Fibroblast of skin of right biceps (primary cell): Measurements from ENCODE around the gene EMID1.
"Not testable (repeated sequence)": the region's sequence is repeated elsewhere in the genome, so short reads cannot be mapped to it uniquely, and the experiment has no call there.

Source experiments
- DNase-seq: peaks from one replicate; pipeline ENCODE4 v3.0.0-alpha.2; 2013

Gene EMID1

GRCh38 chr22:29231971-29232959, 26.6 kb downstream of the EMID1 start:
- DNase-seq, result no peak

- DNase-seq, result no peak
Measured at GRCh38 chr22:29233277-29233877, 27.7 kb downstream of the EMID1 start.

GRCh38 chr22:29240481-29240880, 34.8 kb downstream of the EMID1 start:
- DNase-seq, result not testable (repeated sequence)

GRCh38 chr22:29243874-29244446, 38.3 kb downstream of the EMID1 start:
- no peak for DNase-seq

GRCh38 chr22:29244785-29245625, 39.3 kb downstream of the EMID1 start:
- DNase-seq, result no peak

- DNase-seq, result peak; percentile 50
Measured at GRCh38 chr22:29245626-29246385, 40.1 kb downstream of the EMID1 start.

- not testable (repeated sequence) for DNase-seq
Measured at GRCh38 chr22:29247891-29248290, 42.2 kb downstream of the EMID1 start.

GRCh38 chr22:29251265-29251664, 45.6 kb downstream of the EMID1 start:
- DNase-seq, result no peak

- DNase-seq, result no peak
Measured at GRCh38 chr22:29251981-29252911, 46.5 kb downstream of the EMID1 start.

- no peak for DNase-seq
Measured at GRCh38 chr22:29253561-29254285, 48.0 kb downstream of the EMID1 start.

- no peak for DNase-seq
Measured at GRCh38 chr22:29254286-29254660, 48.6 kb downstream of the EMID1 start.

- DNase-seq, result no peak
Measured at GRCh38 chr22:29255064-29255621, 49.4 kb downstream of the EMID1 start.

GRCh38 chr22:29256606-29257325, 51.1 kb downstream of the EMID1 start:
- no peak for DNase-seq

GRCh38 chr22:29257751-29258181, 52.1 kb downstream of the EMID1 start:
- no peak for DNase-seq

- DNase-seq, result no peak
Measured at GRCh38 chr22:29258407-29259252, 52.9 kb downstream of the EMID1 start.

- DNase-seq, result no peak
Measured at GRCh38 chr22:29259253-29259899, 53.7 kb downstream of the EMID1 start.

GRCh38 chr22:29260031-29260560, 54.4 kb downstream of the EMID1 start:
- no peak for DNase-seq
